Inferior parietal cortex (tissue), 1 donor: Measurements from ENCODE around the gene UROS.
A peak's percentile ranks its signal among the peaks of the same experiment; 100 is the strongest.

Experiments used
- DNase-seq: peaks from one replicate; pipeline ENCODE4 v3.0.0-alpha.2; 2016; ENCODE audit errors: extremely low spot score

UROS gene

GRCh38 chr10:125822878-125823662, at the start of gene UROS, which contains the start of gene BCCIP:
Gene UROS (minus strand): TSS chr10:125823258. CDS start chr10:125816499, 6,759 bp downstream.
Gene BCCIP (plus strand): TSS chr10:125823546. CDS start chr10:125823558, 12 bp downstream.
- DNase-seq, result peak; percentile 90

- DNase-seq, result no peak
Measured at GRCh38 chr10:125871338-125871737, 48.3 kb upstream of the UROS start.

- DNase-seq, result peak; percentile 41
Measured at GRCh38 chr10:125868372-125868975, 45.4 kb upstream of the UROS start.

- no peak for DNase-seq
Measured at GRCh38 chr10:125866421-125867029, 43.5 kb upstream of the UROS start.

GRCh38 chr10:125865120-125865519, 42.1 kb upstream of the UROS start:
- DNase-seq, result no peak

GRCh38 chr10:125859128-125859817, 36.2 kb upstream of the UROS start:
- no peak for DNase-seq

DNA sequence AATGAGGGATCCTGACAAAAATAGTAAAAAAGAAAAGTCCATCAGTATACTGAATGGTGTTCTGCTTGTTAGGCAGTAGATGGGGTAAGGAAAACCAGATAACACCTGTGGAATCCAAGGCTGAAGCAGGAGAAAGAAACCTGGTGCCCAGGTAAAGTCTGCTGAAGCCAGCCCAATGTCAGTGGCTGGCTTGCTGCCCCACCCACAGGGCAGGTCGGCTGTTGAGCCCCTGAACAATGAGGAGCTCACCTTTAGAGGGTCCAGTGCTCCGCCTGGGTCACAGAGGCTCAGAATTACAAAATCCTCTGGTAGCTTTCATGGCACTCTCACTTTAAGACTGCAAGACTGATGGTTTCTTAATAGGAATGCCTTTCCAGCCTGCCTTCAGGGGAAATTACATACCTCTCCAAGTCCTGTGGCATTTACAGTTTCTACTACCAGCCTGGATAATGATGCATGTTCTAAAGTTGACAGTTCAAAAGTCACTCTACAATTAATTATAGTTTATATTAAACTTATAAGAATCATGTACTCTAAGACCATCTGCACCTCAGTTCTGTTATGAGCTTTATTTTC, 34.2 kb upstream of the UROS start:
- DNase-seq, result no peak

GRCh38 chr10:125852487-125852886, 29.4 kb upstream of the UROS start:
- no peak for DNase-seq

DNA sequence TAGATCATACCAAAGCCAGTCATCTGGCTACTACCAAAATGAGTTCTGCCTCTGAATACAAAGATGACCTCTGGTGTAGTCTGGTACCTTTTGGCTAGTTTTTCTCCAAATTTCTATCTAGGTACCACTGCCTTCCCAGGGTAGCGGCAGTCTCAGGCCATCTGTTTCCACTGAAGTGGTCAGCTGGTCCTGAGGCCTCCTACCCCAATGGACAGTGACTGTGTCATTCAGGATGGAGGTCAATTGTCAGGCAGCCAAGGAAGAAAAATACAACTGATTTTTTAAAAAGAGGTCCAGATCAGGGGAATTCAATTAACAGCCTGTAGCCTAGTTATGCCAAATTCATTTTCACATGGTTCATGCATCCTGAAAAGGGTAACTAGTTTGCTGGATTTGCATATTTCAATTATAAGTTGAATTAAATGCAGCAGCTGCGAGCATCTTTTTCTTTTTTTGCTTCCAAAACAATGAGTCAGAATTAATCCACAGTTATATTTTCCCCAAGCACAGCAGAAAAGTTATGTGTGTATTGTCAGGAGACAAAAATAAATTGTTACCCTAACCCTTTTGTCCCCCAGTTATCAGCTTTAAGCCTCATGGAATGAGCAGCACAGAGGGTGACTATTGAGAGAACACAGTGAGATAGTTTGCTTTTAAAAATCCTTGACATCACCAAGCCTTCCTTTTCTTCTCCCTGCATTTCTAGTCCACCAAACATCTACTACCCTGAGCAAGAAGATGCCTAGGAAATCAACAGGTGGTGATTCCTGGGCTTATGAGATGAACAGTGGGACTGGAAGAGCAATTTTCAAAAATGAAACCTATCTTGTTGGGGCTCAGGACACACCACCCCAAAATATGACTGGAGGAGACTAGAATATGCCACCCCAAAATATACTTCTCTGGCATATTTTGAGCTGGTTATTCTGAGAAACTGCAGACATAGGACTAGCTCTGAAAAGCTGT, 28.0 kb upstream of the UROS start:
- no peak for DNase-seq

DNA sequence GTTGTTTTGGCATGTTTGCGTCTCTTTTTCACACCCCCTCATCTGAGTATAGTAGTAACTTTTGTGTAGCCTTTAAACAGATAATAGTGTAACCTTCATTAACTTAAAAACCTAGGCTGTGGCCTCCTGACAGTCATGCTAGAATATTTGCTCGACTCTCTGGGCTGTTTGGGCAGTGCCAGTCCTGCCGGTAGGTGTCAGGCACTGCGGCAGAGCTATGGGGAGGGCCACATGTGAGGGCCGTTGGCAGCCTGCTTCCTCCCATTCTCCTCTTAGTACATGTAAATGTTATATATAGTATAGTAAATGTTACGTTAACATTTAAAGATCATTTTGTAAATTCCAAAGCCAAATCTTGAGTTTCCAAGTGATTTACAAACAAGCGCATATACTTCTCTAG, 26.4 kb upstream of the UROS start:
- DNase-seq, result no peak

GRCh38 chr10:125848857-125849256, 25.8 kb upstream of the UROS start:
- DNase-seq, result no peak

GRCh38 chr10:125848371-125848770, 25.3 kb upstream of the UROS start:
- no peak for DNase-seq

GRCh38 chr10:125846894-125847293, 23.8 kb upstream of the UROS start:
- no peak for DNase-seq

DNA sequence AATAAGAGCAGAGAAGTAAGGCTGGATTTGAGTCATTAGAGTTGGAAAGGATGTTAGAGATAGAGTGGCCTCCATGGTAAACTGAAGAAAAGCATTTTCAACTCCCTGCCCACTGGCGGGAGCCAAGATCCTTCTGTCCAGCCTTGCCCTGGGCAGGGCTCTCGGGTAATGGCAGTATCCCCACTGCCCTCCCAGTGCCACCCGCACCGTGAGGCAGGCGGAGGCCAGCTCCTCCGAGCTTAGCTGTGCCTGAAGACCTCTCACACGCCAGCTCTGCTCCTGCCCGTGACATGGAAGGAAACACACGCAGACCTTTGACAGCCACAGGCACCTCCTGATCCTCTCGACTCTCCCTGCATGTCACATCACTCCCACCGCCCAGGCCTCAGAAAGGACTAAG, 22.6 kb upstream of the UROS start:
- DNase-seq, result no peak

DNA sequence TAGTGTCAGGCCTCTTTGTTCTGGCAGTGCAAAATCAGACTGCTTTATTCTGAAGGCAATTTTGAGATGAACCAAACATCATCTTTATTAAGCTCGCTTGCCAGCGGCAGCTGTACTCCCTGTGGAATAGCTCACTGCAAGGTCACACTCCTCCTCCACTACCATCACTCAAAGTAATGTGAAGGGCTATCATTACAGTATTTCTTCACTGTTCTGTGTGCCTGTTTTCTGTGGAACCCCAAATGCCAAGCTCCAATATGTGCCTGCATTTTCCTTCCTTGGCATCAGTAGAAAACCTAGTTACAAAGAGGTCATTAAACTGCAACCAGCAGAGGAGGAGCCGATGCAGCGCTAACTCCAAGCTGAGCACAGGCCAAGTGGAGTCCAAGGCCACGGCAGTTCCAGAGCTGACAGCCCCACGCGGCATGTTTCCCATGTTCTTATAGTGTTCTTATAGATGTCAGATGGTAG, 21.7 kb upstream of the UROS start:
- DNase-seq, result no peak

GRCh38 chr10:125843603-125844329, 20.7 kb upstream of the UROS start:
- DNase-seq, result no peak

GRCh38 chr10:125840955-125841354, 17.9 kb upstream of the UROS start:
- DNase-seq, result no peak

DNA sequence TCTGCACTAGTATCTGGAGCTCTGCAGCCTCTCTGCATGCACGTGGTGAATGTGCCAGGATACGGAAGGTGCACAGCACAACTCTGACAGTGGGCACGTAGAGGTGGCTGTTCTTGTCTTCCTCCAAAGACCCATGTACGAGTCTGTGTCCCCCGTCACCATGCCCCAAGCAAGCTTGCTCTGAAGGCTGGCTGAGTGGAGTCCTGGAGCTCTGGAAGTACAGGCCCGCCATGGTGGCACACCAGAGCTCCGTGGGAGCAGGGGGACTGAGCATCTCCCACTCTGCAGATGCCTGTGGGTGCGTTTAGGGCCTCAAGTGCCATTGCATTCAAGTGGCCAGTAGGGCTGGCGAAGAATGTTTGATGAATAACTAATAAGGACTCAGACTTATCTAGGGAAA, 17.3 kb upstream of the UROS start:
- DNase-seq, result no peak

- no peak for DNase-seq
Measured at GRCh38 chr10:125838802-125839575, 15.9 kb upstream of the UROS start.
